C1 segment of cervical spinal cord (tissue), 14 donors: Measurements from ENCODE around the gene TM2D1.
"Not testable (repeated sequence)": the region's sequence is repeated elsewhere in the genome, so short reads cannot be mapped to it uniquely, and the experiment has no call there.

Source experiments
- DNase-seq, 14 donors: peaks; one replicate each; lab custom pipeline; 2025; lab: John Stamatoyannopoulos, UW

The TM2D1 gene

GRCh38 chr1:61724813-61725694 is at the start of gene TM2D1:
Gene TM2D1 (minus strand): TSS chr1:61725141. CDS start chr1:61725120, 21 bp downstream.
- peak; percentile 28 to 95 (median 85) for DNase-seq

DNA sequence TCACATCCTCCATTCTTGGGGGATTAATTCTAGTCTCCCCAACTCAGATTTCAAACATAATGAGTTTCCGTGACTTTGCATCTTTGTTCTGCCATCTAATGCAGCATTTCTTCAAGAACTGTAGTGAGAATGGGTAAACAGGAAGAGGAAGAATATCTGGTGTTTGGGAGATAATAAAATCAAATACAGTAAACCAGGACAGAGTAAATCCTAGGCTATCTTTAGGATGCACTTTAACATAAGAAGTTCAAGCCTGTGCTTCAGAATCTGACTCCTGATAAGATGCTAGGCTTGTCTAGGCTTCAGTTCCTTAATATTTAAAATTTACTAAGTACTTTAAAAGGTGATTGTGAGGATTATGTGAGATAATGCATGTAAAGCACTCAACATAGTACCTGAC is 45.2 kb upstream of the TM2D1 start:
- no peak for DNase-seq

DNA sequence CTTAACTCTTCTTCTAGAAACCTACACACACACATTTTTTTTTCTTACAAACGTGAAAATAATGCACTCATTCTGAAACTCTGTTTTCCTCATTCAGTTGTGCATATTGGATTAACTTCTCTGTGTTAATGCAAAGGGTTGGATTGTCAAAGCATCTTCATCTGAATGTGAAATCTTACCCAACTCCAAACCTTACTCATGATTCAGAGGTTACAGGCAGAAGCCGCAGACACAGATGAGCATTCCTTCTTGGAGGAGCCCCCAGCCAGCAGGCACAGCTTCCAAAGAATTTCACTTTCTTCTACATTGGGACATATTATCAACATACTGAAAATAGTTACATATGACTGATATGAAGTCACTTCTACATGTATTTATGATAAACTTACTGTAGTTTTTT is 33.0 kb upstream of the TM2D1 start:
- DNase-seq, result no peak

- no peak for DNase-seq
These were observed 31.8 kb upstream of the TM2D1 start for GRCh38 chr1:61756773-61757172.

DNA sequence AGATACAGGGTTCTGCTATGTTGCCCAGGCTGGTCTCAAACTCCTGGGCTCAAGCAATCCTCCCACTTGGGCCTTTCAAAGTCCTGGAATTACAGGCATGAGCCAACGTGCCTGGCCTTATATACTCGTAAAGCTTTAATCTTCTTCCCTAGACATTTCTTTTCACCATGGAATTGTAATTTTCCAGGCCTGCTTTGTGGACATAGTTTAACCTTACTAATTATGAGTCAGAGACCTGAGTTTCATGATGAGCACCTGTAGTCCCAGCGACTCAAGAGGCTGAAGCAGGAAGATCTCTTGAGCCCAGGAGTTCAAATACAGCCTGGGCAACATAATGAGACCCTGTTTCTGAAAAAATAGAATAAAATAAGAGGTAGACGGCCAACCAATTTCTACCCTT is 29.6 kb upstream of the TM2D1 start:
- DNase-seq, result no peak

GRCh38 chr1:61753998-61754508 is 29.1 kb upstream of the TM2D1 start:
- no peak for DNase-seq

DNA sequence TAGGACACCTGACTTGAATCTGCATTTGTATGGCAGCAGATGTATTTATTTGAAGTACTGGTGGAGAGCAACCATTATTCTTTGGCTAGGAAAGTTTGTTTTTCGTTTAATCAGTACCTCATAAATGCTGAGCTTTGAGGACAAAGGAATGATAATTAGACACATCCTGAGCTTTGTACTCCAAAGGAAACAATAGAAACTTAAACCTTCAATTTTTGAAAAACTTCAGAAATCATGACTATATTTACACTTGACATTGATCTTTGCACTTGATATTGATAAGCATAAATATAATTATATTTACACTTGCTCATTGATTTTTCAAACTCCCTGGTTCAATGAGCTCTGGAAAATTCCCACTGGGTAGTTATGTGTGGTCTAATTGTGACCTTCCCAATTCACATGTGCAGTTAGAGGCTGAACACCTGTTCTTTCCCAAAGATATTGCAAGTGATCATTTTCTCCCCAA is 28.0 kb upstream of the TM2D1 start:
- no peak for DNase-seq

- DNase-seq, result no peak
These were observed 24.6 kb upstream of the TM2D1 start for GRCh38 chr1:61749574-61749973.

GRCh38 chr1:61748566-61748965 is 23.6 kb upstream of the TM2D1 start:
- no peak for DNase-seq

- DNase-seq, result no peak
These were observed 21.9 kb upstream of the TM2D1 start for GRCh38 chr1:61746813-61747212.

- DNase-seq, result no peak
These were observed 19.0 kb upstream of the TM2D1 start for GRCh38 chr1:61743716-61744580.

DNA sequence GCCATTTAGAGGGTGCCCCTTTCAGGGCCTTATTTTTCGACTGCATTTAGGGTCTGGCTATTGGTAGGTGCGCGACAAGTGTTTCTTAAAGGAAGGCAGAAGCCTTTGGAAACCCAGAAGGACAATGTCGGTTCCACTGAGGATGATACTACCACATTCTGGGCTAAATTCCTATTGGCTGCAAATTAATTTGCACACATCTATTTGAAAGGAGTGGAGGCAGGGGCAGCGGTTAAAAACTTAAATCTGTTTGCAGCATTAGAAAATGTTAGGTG is 18.4 kb upstream of the TM2D1 start:
- DNase-seq, result peak in 1 of 14 donors; percentile 16

DNA sequence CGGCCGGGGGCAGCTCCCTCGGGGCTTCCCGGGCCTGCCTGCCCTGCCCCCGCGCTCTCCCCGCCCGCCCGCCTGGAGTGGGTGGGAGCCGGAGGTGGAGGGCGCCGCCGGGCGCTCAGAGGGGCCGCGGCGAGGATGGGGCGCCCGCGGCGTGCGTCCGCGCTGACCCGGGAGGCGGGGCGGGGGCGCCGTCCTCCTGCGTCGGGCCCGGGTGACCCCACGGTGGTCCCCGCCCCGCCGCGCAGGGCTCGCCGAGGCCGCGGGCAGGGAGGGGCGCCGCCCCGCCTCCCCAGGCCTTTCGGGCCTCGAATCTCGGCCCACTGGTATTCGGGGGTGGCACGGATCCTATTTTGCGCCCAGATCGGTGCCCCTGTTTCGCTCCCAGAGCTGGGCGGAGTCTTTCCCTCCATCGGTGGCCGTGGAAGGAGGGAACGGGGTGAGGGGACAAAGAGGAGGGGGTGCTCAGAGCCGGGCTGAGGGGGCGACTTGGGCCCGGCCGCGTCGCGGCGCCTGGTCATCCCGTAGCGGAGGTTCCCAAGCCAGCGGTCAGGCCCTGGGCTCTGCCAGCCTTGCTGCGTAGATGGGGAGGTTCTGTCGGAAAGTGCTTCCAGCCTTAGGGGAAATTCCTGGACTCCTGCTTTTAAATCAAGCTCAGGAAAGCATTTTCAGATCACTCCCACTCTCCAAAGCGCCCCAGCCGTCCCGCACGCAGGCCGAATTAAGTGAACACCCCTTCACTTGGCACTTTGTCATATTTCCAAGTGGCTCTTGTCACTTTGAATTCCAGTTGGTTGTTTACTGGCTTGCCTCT is 17.9 kb upstream of the TM2D1 start:
- DNase-seq, result peak in 13 of 14 donors; percentile 33 to 74 (median 45)

- peak; percentile 17 to 75 (median 42) for DNase-seq
These were observed 17.0 kb upstream of the TM2D1 start, which contains the start of gene PATJ for GRCh38 chr1:61741711-61742619. Gene PATJ (plus strand): TSS chr1:61742480. CDS start chr1:61762893, 20,413 bp downstream.

DNA sequence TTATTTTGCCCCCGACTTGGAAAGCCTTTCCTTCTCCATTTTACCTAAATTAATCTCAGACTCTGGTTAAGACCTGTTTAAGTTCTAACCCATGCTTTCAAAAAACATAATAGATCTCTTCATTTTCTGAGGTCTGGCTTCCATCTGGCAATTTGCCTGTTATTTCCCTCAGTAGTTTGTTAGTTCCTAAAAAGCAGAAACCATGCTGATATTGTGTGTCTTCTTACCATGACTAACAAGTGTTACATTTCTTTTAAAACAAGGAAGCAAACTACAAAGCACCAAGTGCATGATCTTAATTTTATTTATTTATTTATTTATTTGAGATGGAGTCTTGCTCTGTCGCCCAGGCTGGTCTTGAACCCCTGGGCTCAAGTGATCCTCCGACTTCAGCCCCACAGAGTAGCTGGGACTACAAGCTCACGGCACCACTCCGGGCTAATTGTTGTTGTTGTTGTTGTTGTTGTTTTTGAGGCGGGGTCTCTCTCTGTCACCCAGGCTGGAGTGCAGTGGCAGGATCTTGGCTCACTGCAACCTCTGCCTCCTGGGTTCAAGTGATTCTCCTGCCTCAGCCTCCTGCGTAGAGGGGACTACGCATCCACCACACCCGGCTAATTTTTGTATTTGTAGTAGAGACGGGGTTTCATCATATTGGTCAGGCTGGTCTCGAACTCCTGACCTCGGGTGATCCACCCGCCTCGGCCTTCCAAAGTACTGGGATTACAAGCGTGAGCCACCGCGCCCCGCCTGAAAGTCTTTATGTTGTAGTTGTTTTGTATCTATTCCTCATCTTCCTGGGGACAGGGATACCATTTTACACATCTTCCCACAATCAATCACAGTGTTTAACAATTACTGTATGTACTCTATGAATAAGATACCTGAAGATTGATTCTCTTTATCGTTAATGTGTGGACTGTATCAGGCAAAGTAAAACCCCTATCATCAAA is 16.1 kb upstream of the TM2D1 start:
- no peak for DNase-seq

GRCh38 chr1:61732726-61733125 is 7.8 kb upstream of the TM2D1 start:
- DNase-seq, result no peak

GRCh38 chr1:61730679-61731078 is 5.7 kb upstream of the TM2D1 start:
- DNase-seq, result not testable (repeated sequence)

DNA sequence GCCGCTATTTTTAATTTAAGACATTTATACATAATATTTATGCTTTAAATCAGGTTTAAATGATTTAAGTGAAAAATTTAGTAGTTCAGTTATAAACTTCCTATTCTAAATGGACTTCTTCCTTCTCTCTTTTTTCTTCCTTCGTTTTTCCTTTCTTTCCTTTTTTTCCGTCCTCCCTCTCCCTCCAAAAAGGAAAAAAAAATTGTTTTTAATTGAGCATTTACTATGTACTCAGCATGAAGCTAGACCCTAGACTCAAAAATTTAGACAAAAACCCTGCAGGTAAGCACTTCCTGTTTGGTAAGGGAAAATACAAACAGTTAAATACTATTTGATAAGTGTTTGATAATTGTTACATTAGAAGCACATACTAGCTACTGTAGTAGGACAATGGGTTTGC is 2.6 kb upstream of the TM2D1 start:
- DNase-seq, result no peak

DNA sequence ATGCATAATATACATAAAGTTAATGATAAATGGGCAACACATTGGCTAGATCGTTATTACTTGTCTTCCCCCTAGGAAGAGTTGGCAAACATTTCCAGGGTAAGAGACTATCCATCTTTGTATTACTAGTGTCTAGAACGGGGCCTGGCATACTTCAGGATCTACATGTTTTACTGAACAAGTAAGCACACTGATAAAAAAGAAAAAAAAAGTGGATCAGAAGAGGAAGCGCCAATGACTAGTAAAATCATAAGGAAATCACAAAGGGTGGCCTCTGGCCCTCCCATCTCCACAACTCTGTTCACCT is 482 bp downstream of the TM2D1 start:
- DNase-seq, result no peak
